Measurements from ENCODE around the gene S1PR5.
A peak's percentile ranks its signal among the peaks of the same experiment; 100 is the strongest.
"Not testable (repeated sequence)": the region's sequence is repeated elsewhere in the genome, so short reads cannot be mapped to it uniquely, and the experiment has no call there.

The S1PR5 gene

GRCh38 chr19:10517361-10517759 is at the start of gene S1PR5:
Gene S1PR5 (minus strand): TSS chr19:10517447. CDS start chr19:10515011, 2,436 bp downstream.
- no peak for DNase-seq

DNA sequence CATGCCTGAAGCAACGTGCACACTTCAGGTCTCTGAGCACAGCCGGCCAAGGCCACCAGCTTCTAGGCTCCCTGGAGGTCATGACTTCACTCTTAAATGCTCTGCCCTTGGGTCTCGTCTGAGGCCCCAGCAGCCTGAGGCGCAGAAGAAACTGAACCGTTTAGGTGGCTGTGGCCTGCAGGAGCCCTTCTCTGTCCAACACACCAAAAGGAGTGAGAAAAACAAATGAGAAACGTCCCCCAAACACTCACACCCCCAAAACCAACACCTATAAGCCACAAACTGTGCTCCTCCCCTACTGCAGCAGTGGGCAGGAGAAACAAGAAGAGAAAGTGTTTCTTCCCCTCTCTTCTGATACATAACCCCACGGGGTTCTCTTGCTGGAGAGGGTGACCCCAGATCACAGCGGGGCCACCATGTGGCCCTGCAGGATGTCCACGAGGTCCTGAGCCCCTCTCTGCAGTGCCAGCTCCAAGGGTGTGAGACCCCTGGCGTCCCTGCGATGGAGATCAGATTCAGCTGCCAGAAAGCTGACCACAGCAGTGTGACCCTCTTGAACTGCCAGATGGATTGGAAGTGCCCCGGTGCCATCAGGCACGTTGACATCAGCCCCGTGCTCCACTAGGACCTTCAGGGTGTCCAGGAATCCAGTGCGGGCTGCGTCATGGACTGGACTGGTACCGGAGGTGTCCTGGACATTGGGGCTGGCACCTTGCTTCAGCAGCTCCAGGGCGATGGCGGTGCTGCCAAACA is 49.6 kb upstream of the S1PR5 start:
- no peak for DNase-seq

GRCh38 chr19:10566408-10566657 is 49.1 kb upstream of the S1PR5 start:
- DNase-seq, result no peak

- DNase-seq, result peak; percentile 87
Observed at GRCh38 chr19:10565567-10566407, 48.5 kb upstream of the S1PR5 start, which contains the start of gene KRI1. Gene KRI1 (minus strand): TSS chr19:10566010. CDS start chr19:10565999, 11 bp downstream.

DNA sequence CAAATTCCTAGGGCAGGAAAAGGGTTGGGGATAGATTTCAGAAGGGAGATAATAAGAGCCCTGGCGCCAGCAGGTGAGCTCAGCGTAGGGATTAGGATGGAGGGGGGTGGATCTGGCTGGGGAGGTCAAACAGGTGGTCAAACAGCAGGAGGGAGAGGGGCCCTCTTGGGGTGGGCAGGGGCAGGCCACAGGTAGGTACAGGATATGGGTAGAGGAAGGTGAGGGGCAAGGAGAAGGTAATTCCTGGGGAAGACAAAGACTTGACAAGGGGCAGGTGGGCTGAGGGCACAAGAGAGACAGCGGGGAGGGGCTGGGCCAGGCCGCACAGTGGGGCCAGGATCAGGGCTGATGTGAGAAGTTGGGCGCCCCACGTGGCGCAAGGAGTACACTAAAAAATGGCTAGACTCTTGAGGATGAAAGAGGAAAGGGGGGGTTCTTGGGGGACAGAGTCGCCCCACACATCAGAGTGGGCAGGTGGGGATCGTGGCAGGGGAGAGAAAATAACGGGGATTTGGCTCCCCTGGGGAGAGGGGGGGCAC is 47.9 kb upstream of the S1PR5 start:
- DNase-seq, result peak; percentile 13

GRCh38 chr19:10562609-10563008 is 45.4 kb upstream of the S1PR5 start:
- no peak for DNase-seq

DNA sequence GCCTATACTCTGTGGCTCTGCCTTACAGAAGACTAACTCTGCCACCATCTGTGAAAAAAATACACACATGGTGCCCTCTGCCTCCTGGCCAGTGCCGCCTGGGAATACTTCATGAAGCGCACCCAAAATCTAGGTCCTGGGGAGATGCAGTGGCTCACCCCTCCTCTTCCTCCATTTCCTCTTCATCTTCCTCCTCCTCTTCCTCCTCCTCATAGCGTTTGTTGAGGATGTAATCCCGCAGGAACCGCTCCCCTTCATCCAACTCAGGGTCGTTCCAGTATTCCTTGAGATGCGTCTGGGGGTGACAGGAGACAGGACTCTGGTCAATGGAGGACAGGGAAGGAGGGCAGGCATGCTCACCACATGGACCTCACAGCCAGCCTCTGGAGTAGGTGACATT is 42.9 kb upstream of the S1PR5 start:
- DNase-seq, result no peak

DNA sequence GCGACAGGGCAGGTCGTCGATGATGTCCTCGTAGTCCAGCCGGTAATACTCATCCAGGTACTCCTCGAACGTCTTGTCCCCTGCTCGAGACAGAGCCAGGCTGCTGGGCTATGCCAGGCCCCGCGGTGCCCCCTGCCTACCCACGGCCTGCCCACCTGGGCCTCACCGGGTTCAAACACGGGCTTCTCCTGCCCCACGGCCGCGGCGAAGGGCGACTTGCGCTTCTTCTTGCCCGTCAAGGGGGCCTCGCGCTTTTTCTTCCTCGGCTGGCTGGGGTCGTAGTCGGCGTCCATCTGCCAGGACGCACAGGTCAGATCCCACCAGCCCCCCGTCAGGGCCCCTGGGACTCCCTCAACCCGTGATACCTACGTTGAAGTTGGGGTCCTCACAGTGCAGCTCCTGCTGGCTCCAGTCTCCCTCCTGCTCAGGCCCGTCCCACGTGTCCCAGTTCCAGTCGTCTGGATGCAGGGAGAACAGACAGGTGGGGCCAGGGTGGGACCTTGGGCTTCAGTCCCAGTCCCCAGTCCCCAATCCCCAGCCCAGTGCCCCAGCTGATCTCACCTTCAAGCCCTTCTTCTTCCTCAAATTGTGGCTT is 40.5 kb upstream of the S1PR5 start:
- no peak for DNase-seq

DNA sequence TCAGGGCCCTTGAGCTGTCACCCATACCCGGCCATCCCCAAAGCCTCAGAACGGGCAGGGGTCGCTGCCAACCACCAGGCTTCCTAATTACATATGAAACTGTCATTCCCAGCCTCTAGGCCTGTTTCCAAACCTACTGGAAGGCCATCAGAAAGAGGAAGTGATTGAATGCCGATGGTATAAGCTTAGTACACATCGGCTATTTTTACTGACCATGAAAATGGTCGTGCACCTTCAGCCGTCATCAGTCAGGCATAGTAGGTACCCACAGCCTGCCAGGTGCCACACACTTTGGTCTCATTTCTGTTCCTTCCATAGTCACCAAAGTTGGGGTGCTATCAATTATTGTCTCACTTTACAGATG is 38.3 kb upstream of the S1PR5 start:
- DNase-seq, result no peak

GRCh38 chr19:10554760-10555609 is 37.7 kb upstream of the S1PR5 start:
- DNase-seq, result no peak

- no peak for DNase-seq
Observed at GRCh38 chr19:10553943-10554381, 36.7 kb upstream of the S1PR5 start.

DNA sequence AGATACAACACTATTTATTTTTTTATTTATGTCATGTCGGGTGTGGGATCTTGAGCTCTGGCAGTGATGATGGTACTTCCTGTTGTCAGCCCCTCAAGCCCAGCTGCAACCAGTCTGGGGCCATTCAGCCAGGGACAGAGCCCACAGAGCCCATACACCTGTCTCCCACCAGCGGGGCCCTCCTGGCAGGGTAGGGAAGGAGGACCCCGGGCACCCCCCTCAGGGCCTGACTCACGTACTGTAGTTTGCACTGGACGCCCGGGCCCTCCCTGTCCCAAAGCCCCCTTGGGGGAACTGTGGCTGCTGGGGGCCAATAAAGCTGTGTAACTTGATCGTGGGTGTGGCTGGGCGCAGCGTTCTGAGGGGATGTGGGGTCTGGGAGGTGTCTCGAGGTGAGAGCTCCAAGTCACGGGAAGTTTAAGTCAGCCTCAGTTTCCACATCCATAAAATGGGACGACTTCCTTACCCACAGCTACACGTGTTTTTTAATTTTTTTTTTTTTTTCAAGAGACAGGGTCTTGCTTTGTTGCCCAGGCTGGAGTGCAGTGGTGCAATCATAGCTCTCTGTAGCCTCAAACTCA is 35.9 kb upstream of the S1PR5 start:
- no peak for DNase-seq

DNA sequence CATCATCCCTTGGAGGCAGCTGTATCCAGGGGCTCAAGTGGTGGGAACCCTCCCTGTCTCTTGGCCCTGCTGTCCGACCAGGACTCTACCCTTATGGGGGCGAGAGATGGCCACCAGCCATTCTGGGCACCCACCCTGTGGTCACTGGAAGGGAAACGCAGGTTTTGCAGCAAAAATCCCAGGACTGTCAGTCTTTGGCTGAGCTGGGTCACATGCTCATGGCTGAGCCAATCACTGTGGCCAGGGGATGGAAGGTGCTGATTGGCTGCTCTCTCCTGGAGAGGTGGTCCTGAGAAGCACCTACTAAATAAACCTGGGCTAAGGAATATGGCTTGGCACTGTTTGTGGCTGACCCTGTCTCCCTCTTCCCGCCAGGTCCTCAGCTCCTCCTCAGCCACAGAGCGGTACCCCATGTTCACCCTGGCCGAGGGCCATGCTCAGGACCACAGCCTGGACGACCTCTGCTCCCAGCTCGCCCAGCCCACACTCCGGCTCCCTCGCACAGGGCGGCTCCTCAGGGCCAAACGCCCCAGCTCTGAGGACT is 35.3 kb upstream of the S1PR5 start:
- no peak for DNase-seq

DNA sequence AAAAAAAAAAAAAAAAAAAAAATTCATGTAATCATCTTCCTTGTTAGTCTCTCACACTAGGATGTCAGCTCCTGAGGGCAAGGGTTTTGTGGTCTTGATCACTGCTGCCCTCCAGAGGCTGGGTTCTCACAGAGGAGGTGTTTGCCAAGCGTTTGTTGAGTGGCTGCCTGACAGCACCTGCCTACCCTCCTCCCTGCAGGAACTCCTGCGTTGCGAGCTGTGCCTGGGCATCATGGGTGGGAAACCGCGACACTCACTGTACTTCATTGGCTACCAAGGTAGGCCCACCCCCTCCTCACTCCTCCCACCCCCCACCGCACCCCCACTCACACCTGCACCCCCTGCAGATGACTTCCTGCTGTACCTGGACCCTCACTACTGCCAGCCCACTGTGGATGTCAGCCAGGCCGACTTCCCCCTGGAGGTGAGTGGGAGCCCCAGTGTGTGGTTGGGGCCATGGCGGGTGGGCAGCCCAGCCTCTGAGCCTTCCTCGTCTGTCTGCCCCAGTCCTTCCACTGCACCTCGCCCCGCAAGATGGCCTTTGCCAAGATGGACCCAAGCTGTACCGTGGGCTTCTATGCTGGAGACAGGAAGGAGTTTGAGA is 34.6 kb upstream of the S1PR5 start:
- peak; percentile 18 for DNase-seq

DNA sequence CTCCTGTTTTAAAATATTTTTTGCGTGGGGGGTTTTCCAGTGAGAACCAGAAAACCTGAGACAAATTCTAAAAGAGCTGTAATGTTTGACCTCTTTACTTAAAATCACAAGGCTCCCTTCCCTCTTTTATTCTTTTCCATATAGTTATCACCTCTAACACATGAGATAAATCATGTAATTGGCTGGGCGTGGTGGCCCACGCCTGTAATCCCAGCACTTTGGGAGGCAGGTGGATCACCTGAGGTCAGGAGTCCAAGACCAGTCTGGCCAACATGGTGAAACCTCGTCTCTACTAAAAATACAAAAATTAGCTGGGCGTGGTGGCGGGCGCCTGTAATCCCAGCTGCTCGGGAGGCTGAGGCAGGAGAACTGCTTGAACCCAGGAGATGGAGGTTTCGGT is 33.8 kb upstream of the S1PR5 start:
- DNase-seq, result not testable (repeated sequence)

GRCh38 chr19:10550336-10550735 is 33.1 kb upstream of the S1PR5 start:
- no peak for DNase-seq

DNA sequence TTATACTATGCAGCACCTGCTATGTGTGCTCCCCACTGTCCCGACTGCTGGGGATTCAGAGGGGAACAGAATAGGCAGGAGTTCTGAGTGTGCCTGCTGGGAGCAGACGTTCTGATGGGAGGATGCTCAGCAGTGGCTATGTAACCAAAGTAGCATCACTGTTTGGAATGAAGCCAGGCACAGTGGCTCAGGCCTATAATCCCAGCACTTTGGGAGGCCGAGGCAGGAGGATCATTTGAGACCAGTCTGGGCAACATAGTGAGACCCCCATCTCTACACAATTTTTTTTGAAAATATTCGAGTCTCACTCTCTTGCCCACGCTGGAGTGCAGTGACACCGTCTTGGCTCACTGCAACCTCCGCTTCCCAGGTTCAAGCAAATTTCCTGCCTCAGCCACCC is 32.5 kb upstream of the S1PR5 start:
- no peak for DNase-seq

GRCh38 chr19:10548746-10549276 is 31.6 kb upstream of the S1PR5 start:
- no peak for DNase-seq

DNA sequence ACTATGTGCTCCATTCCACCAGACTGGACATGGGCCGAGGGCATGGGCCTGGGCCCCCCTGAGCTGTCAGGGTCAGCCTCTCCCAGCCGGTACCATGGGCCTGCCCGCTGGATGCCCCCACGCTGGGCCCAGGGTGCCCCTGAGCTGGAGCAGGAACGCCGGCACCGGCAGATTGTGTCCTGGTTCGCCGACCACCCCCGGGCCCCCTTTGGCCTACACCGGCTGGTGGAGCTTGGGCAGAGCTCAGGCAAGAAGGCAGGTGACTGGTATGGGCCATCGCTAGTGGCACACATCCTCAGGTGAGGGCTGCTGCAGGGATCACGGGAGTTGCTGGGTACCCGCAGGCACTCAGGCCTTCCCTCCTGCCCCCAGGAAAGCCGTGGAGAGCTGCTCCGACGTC is 29.6 kb upstream of the S1PR5 start:
- DNase-seq, result no peak

DNA sequence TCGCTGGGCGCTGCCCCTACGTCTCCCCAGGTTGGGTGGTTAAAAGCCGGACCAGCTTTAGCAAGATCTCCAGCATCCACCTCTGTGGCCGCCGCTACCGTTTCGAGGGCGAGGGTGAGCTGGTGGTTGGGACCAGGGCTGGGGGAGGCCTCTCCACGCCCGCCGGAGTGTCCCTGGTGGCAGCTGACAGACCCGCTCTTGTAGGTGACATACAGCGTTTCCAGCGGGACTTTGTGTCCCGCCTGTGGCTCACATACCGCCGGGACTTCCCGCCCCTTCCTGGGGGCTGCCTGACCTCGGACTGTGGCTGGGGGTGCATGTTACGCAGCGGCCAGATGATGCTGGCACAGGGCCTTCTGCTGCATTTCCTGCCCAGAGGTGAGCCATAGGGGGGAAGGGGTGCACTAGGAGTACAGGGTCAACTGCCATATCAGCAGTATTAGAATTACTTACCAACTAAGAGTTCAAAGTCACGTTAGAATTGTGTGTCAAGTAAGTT is 27.6 kb upstream of the S1PR5 start:
- no peak for DNase-seq

GRCh38 chr19:10544242-10544752 is 27.1 kb upstream of the S1PR5 start:
- no peak for DNase-seq

Measured in NCI-H1694 treated with DMSO at 0.1 percent for 48 hours (cell line).